HepG2 (cell line): ENCODE data around the gene LHPP. TPM values are rescaled to one million over a fixed set of nuclear protein-coding genes. Genes with fewer than 3 reads are reported as not detected.

Source experiments
- ATAC-seq: fragments of 200-7000 bp; cut with Tn5 transposase; 3 replicates; pipeline ENCODE4 v1.9.1; 2020; ENCODE audit warnings: mild to moderate bottlenecking, moderate library complexity
- BruUV-seq: library from RNA; stranded (reverse); fragments of 400-500 nt; replicated peaks from 2 replicates; lab custom pipeline; 2021; lab: Mats Ljungman, UMichigan
- CTCF ChIA-PET: fragments of 300-600 bp; formaldehyde crosslinking; extraction: SDS; loops from one replicate; lab custom pipeline; 2021; ENCODE audit warnings: low total read pairs, inconsistent platforms, low intra/inter-chr PET ratio; lab: Yijun Ruan, JAX
- POLR2A ChIA-PET: fragments of 350-600 bp; sonication (Branson Sonifier 250); formaldehyde crosslinking; loops from one replicate; lab custom pipeline; 2020; ENCODE audit warnings: antibody characterized with exemption, inconsistent platforms; lab: Yijun Ruan, JAX
- DNase-seq: peaks from one replicate; pipeline ENCODE4 v3.0.0-alpha.2; 2015; ENCODE audit warnings: low spot score
- FAIRE-seq: peaks from 3 replicates; lab custom pipeline; 2011; peaks lifted over from hg19 to GRCh38; lab: Jason Lieb, UNC
- H2AFZ ChIP-seq: one replicate; pipeline ENCODE4 v1.6.1; 2011; ENCODE audit warnings: low read length, inconsistent platforms
- H3K27ac ChIP-seq: fragments of 300-600 bp; 3 replicates; pipeline ENCODE4 v1.8.0; 2011; ENCODE audit warnings: mixed run types, mild to moderate bottlenecking, mixed read lengths, low read length, inconsistent platforms; ENCODE audit not compliant: insufficient read depth; ENCODE audit errors: extremely low read length
- H3K27me3 ChIP-seq, 2 experiments: fragments of 200-600 bp in 1 of 2; 2 replicates in 1 of 2; 3 replicates in 1 of 2; pipeline versions ENCODE4 v1.6.0 to v1.8.0; 2011; ENCODE audit warnings: low read length in 2 of 2, mild to moderate bottlenecking in 2 of 2, moderate library complexity in 2 of 2, inconsistent platforms in 1 of 2; ENCODE audit not compliant: insufficient read depth in 2 of 2, control insufficient read depth in 1 of 2
- H3K36me3 ChIP-seq, 2 experiments: fragments of 200-600 bp in 1 of 2; replicated peaks in 1 of 2; 2 replicates in 1 of 2; 3 replicates in 1 of 2; pipeline versions ENCODE4 v1.5.1 to v1.8.0; 2011; ENCODE audit warnings: low read length in 2 of 2, inconsistent platforms in 1 of 2; ENCODE audit not compliant: insufficient read depth in 2 of 2, control insufficient read depth in 1 of 2
- H3K4me1 ChIP-seq: 2 replicates; pipeline ENCODE4 v1.5.1; 2012; ENCODE audit warnings: low read length, inconsistent platforms; ENCODE audit not compliant: insufficient read depth
- H3K4me2 ChIP-seq: 2 replicates; pipeline ENCODE4 v1.6.0; 2011; ENCODE audit warnings: low read depth, low read length, inconsistent platforms
- H3K4me3 ChIP-seq, 3 experiments: fragments of 200-600 bp in 1 of 3; sonication (generic), shearing (Covaris generic) in 1 of 3; replicated peaks in 1 of 3; 2 replicates each; pipeline ENCODE4 v1.5.1; 2011 to 2016; ENCODE audit warnings: low read length in 3 of 3, inconsistent platforms in 2 of 3, low read depth in 2 of 3, mild to moderate bottlenecking in 2 of 3, control low read depth in 1 of 3, mixed read lengths in 1 of 3; ENCODE audit not compliant: insufficient read depth in 1 of 3
- H3K79me2 ChIP-seq: one replicate; pipeline ENCODE4 v1.6.1; 2011; ENCODE audit warnings: low read length, inconsistent platforms; ENCODE audit not compliant: insufficient read depth
- H3K9ac ChIP-seq: 2 replicates; pipeline ENCODE4 v1.6.0; 2011; ENCODE audit warnings: mild to moderate bottlenecking, low read depth, low read length, inconsistent platforms; ENCODE audit not compliant: insufficient read depth
- H3K9me3 ChIP-seq: 2 replicates; pipeline ENCODE4 v1.5.1; 2012; ENCODE audit warnings: mild to moderate bottlenecking, low read length
- H4K20me1 ChIP-seq: 2 replicates; pipeline ENCODE4 v1.6.0; 2011; ENCODE audit warnings: inconsistent platforms, mild to moderate bottlenecking, low read length, moderate library complexity; ENCODE audit not compliant: insufficient read depth
- BRD4 ChIP-seq: sonication (generic); formaldehyde crosslinking; IDR thresholded peaks from 2 replicates; pipeline ENCODE4 v1.4.0; 2020; ENCODE audit warnings: missing genetic modification reagents
- CC2D1A ChIP-seq: sonication (generic); formaldehyde crosslinking; IDR thresholded peaks from 2 replicates; pipeline ENCODE4 v1.8.1; 2023; ENCODE audit warnings: mild to moderate bottlenecking, missing genetic modification reagents
- KDM5B ChIP-seq: sonication (generic); formaldehyde crosslinking; IDR thresholded peaks from 2 replicates; pipeline ENCODE4 v1.4.0; 2020; ENCODE audit warnings: missing genetic modification reagents, mild to moderate bottlenecking, borderline replicate concordance
- NFIB ChIP-seq: sonication (generic); formaldehyde crosslinking; IDR thresholded peaks from 2 replicates; pipeline ENCODE4 v1.9.0; 2021; ENCODE audit warnings: missing genetic modification reagents, mild to moderate bottlenecking, borderline replicate concordance
- RORA ChIP-seq: sonication (generic); formaldehyde crosslinking; IDR thresholded peaks from 2 replicates; pipeline ENCODE4 v1.5.0; 2020; ENCODE audit warnings: mild to moderate bottlenecking, missing genetic modification reagents, moderate library complexity
- SETDB1 ChIP-seq: sonication (generic); formaldehyde crosslinking; IDR thresholded peaks from 2 replicates; pipeline ENCODE4 v1.5.1; 2020; ENCODE audit warnings: missing genetic modification reagents, mild to moderate bottlenecking, borderline replicate concordance
- SRSF4 ChIP-seq: fragments of 200-400 bp; formaldehyde crosslinking; IDR thresholded peaks from one replicate; pipeline ENCODE4 v1.6.1; 2018; ENCODE audit warnings: mild to moderate bottlenecking, low read depth, low read length, moderate library complexity; ENCODE audit not compliant: poor library complexity, severe bottlenecking
- ZBTB25 ChIP-seq: IDR thresholded peaks from 2 replicates; pipeline ENCODE4 v1.6.1; 2018; ENCODE audit warnings: missing genetic modification reagents
- ZBTB38 ChIP-seq: sonication (generic); formaldehyde crosslinking; IDR thresholded peaks from 2 replicates; pipeline ENCODE4 v1.5.1; 2020; ENCODE audit warnings: mild to moderate bottlenecking, missing genetic modification reagents
- ZBTB8A ChIP-seq: sonication (generic); formaldehyde crosslinking; IDR thresholded peaks from 2 replicates; pipeline ENCODE4 v1.4.0; 2020; ENCODE audit warnings: mild to moderate bottlenecking, low read depth, missing genetic modification reagents, borderline replicate concordance
- ZNF34 ChIP-seq: sonication (generic); formaldehyde crosslinking; IDR thresholded peaks from 2 replicates; pipeline ENCODE4 v1.4.0; 2020; ENCODE audit warnings: mild to moderate bottlenecking, missing genetic modification reagents, borderline replicate concordance
- ZNF674 ChIP-seq: sonication (generic); formaldehyde crosslinking; IDR thresholded peaks from 2 replicates; pipeline ENCODE4 v1.5.0; 2020; ENCODE audit warnings: low read depth, mild to moderate bottlenecking, missing genetic modification reagents
- ZNF883 ChIP-seq: sonication (generic); formaldehyde crosslinking; IDR thresholded peaks from 2 replicates; pipeline ENCODE4 v1.5.1; 2020; ENCODE audit warnings: mild to moderate bottlenecking, missing genetic modification reagents; ENCODE audit errors: not compliant biosample characterization
- WGBS: methylation state at CpG from one replicate; pipeline ENCODE4 v1.1.6; 2017; ENCODE audit warnings: low lambda C conversion rate; 5-methylcytosine and 5-hydroxymethylcytosine counted together
- in situ Hi-C: cut with HindIII; loops from 2 replicates; pipeline ENCODE4 v1.10.0; 2017; ENCODE audit warnings: low pct_unique_long_range_greater_than_20kb; ENCODE audit not compliant: extremely low pct_ligation_motif_present
- intact Hi-C: fragments of 100-400 bp; cut with micrococcal nuclease; formaldehyde crosslinking; loops from one replicate; pipeline ENCODE4 v1.10.0; 2022; ENCODE audit not compliant: unreplicated experiment
- polyA plus RNA-seq, 8 experiments: library from polyadenylated mRNA; depleted of rRNA in 3 of 8; stranded (reverse) in 7 of 8; unstranded in 1 of 8; fragments of >200 nt; fragmentation: Illumina TruSeq in 4 of 8; extraction: Trizol in 4 of 8; gene quantifications; 2 replicates each; pipeline versions ENCODE4 v1.2.1 to v1.2.3, GENCODE V29; 2011 to 2016; ENCODE audit warnings: low read depth in 4 of 8, missing spikeins in 1 of 8, mixed read lengths in 1 of 8; ENCODE audit not compliant: insufficient read depth in 1 of 8
- total RNA-seq, 5 experiments: library from RNA; depleted of rRNA; stranded (reverse); fragments of >200 nt; fragmentation: Illumina TruSeq; extraction: Trizol; gene quantifications; 2 replicates each; pipeline ENCODE4 v1.2.3, GENCODE V29; 2016; ENCODE audit warnings: low read depth in 1 of 5
- TF ChIP-seq, protein P1 (sequence below): IDR thresholded peaks from 2 replicates; pipeline ENCODE4 v1.4.0; 2020; ENCODE audit warnings: mild to moderate bottlenecking, missing genetic modification reagents
- TF ChIP-seq, protein P2 (sequence below): sonication (generic); formaldehyde crosslinking; conservative IDR thresholded peaks from 2 replicates; pipeline ENCODE4 v1.8.0; 2022; ENCODE audit warnings: missing genetic modification reagents

Gene LHPP
- total and polyA plus RNA-seq, 2 of the 13 experiments (the other 11 are each of a cell fraction or from before 2014, with no cell fraction given), result 5.2 to 13.1 TPM

- Histone ChIP-seq H3K9ac (no peak overlapping the region), H3K36me3 (peaks cover 7 to 11% of the 10 kb centered on the region in 2 experiments; a peak in 4 of 5 replicates), H4K20me1 (no peaks in the 10 kb centered on the region), H3K4me1 (no peaks in the 10 kb centered on the region), H3K9me3 (no peaks in the 10 kb centered on the region), H3K27me3 (no peaks in the 10 kb centered on the region), H3K27ac (no peak overlapping the region), H2AFZ (no peak overlapping the region), H3K4me3 (no peak overlapping the region), H3K79me2 (no peaks in the 10 kb centered on the region), H3K4me2 (no peak overlapping the region)
- intact Hi-C loops, result no loop called here
- BruUV-seq, result no TSS peak
- in situ Hi-C loops, result no loop called here
- WGBS, result 95% methylated on average over 9 of the region's 13 CpGs
- ChIA-PET CTCF (no interaction called here), POLR2A (no interaction called here)
- FAIRE-seq (no peak), DNase-seq (no peak), ATAC-seq (no peak)
- TF ChIP-seq, protein P1, sequence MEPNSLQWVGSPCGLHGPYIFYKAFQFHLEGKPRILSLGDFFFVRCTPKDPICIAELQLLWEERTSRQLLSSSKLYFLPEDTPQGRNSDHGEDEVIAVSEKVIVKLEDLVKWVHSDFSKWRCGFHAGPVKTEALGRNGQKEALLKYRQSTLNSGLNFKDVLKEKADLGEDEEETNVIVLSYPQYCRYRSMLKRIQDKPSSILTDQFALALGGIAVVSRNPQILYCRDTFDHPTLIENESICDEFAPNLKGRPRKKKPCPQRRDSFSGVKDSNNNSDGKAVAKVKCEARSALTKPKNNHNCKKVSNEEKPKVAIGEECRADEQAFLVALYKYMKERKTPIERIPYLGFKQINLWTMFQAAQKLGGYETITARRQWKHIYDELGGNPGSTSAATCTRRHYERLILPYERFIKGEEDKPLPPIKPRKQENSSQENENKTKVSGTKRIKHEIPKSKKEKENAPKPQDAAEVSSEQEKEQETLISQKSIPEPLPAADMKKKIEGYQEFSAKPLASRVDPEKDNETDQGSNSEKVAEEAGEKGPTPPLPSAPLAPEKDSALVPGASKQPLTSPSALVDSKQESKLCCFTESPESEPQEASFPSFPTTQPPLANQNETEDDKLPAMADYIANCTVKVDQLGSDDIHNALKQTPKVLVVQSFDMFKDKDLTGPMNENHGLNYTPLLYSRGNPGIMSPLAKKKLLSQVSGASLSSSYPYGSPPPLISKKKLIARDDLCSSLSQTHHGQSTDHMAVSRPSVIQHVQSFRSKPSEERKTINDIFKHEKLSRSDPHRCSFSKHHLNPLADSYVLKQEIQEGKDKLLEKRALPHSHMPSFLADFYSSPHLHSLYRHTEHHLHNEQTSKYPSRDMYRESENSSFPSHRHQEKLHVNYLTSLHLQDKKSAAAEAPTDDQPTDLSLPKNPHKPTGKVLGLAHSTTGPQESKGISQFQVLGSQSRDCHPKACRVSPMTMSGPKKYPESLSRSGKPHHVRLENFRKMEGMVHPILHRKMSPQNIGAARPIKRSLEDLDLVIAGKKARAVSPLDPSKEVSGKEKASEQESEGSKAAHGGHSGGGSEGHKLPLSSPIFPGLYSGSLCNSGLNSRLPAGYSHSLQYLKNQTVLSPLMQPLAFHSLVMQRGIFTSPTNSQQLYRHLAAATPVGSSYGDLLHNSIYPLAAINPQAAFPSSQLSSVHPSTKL (CRISPR knock-in tag), result no peak
- TF ChIP-seq RORA (CRISPR knock-in tag), result no peak
- TF ChIP-seq ZBTB8A, result no peak
- TF ChIP-seq ZBTB25, result no peak
- TF ChIP-seq, protein P2, sequence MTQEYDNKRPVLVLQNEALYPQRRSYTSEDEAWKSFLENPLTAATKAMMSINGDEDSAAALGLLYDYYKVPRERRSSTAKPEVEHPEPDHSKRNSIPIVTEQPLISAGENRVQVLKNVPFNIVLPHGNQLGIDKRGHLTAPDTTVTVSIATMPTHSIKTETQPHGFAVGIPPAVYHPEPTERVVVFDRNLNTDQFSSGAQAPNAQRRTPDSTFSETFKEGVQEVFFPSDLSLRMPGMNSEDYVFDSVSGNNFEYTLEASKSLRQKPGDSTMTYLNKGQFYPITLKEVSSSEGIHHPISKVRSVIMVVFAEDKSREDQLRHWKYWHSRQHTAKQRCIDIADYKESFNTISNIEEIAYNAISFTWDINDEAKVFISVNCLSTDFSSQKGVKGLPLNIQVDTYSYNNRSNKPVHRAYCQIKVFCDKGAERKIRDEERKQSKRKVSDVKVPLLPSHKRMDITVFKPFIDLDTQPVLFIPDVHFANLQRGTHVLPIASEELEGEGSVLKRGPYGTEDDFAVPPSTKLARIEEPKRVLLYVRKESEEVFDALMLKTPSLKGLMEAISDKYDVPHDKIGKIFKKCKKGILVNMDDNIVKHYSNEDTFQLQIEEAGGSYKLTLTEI (CRISPR knock-in tag), result no peak
- no peak for TF ChIP-seq NFIB (CRISPR knock-in tag)
- TF ChIP-seq ZNF34 (CRISPR knock-in tag), result no peak
- TF ChIP-seq SETDB1 (CRISPR knock-in tag), result no peak
- no peak for TF ChIP-seq SRSF4
- no peak for TF ChIP-seq ZNF674 (CRISPR knock-in tag)
- no peak for TF ChIP-seq BRD4 (CRISPR knock-in tag)
- no peak for TF ChIP-seq KDM5B
- no peak for TF ChIP-seq CC2D1A (CRISPR knock-in tag)
- TF ChIP-seq ZBTB38 (CRISPR knock-in tag), result no peak
- TF ChIP-seq ZNF883 (CRISPR knock-in tag), result no peak
Measured at GRCh38 chr10:124624006-124624405, 162.4 kb downstream of the LHPP start.
